Measurements from ENCODE around the gene C1orf159. TPM values are rescaled to one million over a fixed set of nuclear protein-coding genes. Genes with fewer than 3 reads are reported as not detected.

Gene C1orf159
- total RNA-seq, 1 donor from 2014 or later: 9.8 TPM

GRCh38 chr1:1053682-1054081, 62.2 kb downstream of the C1orf159 start:
- no peak for DNase-seq (ENCODE audit: low read depth)

- DNase-seq (ENCODE audit: low read depth): no peak
Observed at GRCh38 chr1:1053022-1053421, 62.9 kb downstream of the C1orf159 start.

- DNase-seq (ENCODE audit: low read depth): no peak
Observed at GRCh38 chr1:1052003-1052840, 63.7 kb downstream of the C1orf159 start.

GRCh38 chr1:1051127-1051810, 64.6 kb downstream of the C1orf159 start:
- DNase-seq (ENCODE audit: low read depth): no peak

- DNase-seq (ENCODE audit: low read depth): no peak
Observed at GRCh38 chr1:1050577-1051052, 65.3 kb downstream of the C1orf159 start.

- no peak for DNase-seq (ENCODE audit: low read depth)
Observed at GRCh38 chr1:1049318-1050165, 66.3 kb downstream of the C1orf159 start.

DNA sequence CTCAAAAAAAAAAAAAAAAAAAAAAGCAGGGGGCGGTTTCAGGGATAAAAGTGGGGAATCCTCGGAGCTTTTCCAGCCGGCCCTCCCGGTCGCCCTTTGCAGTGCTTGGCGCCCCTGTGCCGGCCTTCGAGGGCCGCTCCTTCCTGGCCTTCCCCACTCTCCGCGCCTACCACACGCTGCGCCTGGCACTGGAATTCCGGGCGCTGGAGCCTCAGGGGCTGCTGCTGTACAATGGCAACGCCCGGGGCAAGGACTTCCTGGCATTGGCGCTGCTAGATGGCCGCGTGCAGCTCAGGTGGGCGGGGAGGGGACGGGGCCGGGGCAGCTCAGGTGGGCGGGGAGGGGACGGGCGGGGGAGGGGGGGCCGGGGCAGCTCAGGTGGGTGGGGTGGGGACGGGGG, 67.1 kb downstream of the C1orf159 start:
- no peak for DNase-seq (ENCODE audit: low read depth)

DNA sequence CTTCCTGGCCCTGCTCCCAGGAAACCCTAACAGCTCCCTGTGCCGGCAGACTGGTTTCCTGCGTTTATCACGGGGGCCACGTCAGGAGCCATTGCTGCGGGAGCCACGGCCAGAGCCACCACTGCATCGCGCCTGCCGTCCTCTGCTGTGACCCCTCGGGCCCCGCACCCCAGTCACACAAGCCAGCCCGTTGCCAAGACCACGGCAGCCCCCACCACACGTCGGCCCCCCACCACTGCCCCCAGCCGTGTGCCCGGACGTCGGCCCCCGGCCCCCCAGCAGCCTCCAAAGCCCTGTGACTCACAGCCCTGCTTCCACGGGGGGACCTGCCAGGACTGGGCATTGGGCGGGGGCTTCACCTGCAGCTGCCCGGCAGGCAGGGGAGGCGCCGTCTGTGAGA, 67.9 kb downstream of the C1orf159 start:
- no peak for DNase-seq (ENCODE audit: low read depth)

- no peak for DNase-seq (ENCODE audit: low read depth)
Observed at GRCh38 chr1:1047407-1047806, 68.5 kb downstream of the C1orf159 start.

GRCh38 chr1:1046767-1047166, 69.1 kb downstream of the C1orf159 start:
- DNase-seq (ENCODE audit: low read depth): no peak

- no peak for DNase-seq (ENCODE audit: low read depth)
Observed at GRCh38 chr1:1046243-1046642, 69.6 kb downstream of the C1orf159 start.

- DNase-seq (ENCODE audit: low read depth): no peak
Observed at GRCh38 chr1:1045129-1045528, 70.8 kb downstream of the C1orf159 start.

DNA sequence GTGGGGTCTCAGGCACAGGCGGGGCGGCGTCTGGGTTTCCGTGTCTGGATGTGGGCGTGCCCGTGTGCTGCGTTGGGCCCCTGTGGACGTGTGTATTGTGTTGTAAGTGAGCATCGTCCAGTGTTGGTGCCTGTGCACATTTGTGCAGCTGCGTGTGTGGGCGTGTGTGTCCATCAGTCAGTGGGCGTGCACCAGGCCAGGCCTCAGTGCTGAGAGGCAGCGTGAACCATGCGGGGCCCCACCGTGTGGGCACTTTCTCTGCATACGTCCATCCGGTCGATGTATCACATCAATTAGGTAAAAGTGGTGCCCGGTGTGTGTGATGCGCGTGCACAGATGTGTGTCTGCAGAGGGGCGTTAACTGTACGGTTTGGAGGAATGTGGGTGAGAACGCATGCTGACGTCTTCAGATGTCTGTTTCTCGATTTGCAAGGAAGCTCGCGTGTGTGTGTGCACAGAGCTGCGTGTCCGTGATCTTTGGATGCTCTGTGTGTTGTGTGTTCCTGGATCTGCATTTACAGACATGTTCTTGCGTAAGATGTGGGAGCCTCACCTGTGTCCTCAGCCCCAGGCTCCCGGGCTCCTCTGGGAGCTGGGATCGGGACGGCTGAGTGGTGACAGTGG, 71.3 kb downstream of the C1orf159 start:
- DNase-seq (ENCODE audit: low read depth): no peak

DNA sequence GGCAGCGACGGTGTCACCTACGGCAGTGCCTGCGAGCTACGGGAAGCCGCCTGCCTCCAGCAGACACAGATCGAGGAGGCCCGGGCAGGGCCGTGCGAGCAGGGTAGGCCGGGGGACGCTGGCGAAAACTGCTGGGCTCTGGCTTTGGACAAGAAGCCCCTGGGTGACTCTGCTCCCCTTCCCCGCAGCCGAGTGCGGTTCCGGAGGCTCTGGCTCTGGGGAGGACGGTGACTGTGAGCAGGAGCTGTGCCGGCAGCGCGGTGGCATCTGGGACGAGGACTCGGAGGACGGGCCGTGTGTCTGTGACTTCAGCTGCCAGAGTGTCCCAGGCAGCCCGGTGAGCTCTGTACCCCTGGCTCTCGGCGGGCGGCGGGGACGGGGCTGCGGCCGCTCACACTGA, 72.0 kb downstream of the C1orf159 start:
- DNase-seq (ENCODE audit: low read depth): no peak

DNA sequence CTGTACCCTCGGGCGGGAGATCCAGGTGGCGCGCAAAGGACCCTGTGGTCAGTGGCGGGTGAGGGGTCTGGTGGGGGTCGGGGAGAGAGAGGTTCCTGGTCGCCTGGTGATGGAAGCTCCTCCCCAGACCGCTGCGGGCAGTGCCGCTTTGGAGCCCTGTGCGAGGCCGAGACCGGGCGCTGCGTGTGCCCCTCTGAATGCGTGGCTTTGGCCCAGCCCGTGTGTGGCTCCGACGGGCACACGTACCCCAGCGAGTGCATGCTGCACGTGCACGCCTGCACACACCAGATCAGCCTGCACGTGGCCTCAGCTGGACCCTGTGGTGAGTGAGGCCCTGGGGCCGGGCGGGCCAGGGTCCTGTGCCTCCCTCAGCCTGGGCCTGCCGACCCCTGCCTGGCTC, 72.5 kb downstream of the C1orf159 start:
- DNase-seq (ENCODE audit: low read depth): no peak

- no peak for DNase-seq (ENCODE audit: low read depth)
Observed at GRCh38 chr1:1042835-1043234, 73.1 kb downstream of the C1orf159 start.

DNA sequence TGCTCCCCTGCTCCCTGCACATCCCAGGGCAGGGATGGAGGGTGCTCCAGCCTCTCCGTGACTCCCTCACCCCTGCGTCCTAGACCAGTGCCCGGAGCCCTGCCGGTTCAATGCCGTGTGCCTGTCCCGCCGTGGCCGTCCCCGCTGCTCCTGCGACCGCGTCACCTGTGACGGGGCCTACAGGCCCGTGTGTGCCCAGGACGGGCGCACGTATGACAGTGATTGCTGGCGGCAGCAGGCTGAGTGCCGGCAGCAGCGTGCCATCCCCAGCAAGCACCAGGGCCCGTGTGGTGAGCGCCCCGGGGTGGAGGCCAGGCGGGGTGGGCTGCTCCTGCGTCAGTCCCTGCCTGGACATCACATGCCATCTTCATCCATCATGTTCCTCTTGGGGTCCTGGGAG, 74.0 kb downstream of the C1orf159 start:
- no peak for DNase-seq (ENCODE audit: low read depth)

DNA sequence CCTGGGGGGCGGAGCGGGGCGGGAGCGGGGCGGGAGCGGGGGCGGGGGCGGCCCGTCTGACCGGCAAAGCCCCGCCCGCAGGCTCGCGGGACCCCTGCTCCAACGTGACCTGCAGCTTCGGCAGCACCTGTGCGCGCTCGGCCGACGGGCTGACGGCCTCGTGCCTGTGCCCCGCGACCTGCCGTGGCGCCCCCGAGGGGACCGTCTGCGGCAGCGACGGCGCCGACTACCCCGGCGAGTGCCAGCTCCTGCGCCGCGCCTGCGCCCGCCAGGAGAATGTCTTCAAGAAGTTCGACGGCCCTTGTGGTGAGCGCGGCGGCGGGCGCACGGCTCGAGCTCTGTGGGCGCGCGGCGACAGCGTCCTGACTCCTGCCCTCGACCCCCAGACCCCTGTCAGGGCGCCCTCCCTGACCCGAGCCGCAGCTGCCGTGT, 74.8 kb downstream of the C1orf159 start:
- no peak for DNase-seq (ENCODE audit: low read depth)

- DNase-seq (ENCODE audit: low read depth): peak; percentile 52
Observed at GRCh38 chr1:1040004-1040991, 75.6 kb downstream of the C1orf159 start.

DNA sequence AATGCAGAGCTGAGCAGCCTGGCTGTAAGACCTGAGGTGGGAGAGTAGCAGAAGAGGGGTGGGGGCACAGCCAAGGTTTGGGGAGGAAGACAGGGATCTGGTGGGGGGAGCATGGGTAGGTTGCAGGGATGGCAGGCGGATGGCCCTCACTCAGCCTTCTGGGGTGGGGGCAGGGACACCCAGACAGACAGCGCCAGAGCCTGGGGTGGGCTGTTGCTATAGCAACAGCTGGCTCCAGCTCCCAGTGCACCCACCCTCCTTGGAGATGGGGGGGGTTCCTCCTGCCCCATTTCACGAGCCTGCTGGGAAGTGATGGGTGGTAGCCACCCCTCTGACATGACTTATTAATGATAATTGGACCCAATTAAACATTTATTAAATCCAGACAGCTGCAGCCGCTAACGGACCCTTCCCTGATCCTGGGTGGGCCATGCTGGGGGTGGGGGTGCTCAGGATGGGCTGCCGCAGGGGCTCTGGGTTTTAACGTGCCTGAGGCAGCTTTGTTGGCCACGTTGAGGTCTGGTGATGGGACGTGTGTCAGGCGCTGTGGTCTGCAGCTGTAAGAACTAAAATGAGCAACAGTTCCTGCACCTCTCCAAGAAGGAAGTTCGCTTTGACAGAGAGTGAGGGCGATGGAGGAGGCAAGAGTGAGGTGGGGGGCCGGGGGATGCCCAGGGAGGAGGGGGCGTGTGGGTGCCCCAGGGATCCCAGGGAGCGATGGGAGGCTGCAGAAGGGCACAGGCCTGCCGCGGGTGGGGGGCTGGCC, 76.6 kb downstream of the C1orf159 start:
- DNase-seq (ENCODE audit: low read depth): no peak

Data from renal cortical epithelial cell (primary cell).